SIG-M5 (cell line): ENCODE data around the gene INPP4A.

Experiments
- DNase-seq: peaks from one replicate; lab custom pipeline; 2025; lab: John Stamatoyannopoulos, UW

INPP4A gene

GRCh38 chr2:98494699-98495098 is 50.0 kb downstream of the INPP4A start:
- no peak for DNase-seq

GRCh38 chr2:98496750-98497493 is 52.3 kb downstream of the INPP4A start:
- DNase-seq = no peak

DNA sequence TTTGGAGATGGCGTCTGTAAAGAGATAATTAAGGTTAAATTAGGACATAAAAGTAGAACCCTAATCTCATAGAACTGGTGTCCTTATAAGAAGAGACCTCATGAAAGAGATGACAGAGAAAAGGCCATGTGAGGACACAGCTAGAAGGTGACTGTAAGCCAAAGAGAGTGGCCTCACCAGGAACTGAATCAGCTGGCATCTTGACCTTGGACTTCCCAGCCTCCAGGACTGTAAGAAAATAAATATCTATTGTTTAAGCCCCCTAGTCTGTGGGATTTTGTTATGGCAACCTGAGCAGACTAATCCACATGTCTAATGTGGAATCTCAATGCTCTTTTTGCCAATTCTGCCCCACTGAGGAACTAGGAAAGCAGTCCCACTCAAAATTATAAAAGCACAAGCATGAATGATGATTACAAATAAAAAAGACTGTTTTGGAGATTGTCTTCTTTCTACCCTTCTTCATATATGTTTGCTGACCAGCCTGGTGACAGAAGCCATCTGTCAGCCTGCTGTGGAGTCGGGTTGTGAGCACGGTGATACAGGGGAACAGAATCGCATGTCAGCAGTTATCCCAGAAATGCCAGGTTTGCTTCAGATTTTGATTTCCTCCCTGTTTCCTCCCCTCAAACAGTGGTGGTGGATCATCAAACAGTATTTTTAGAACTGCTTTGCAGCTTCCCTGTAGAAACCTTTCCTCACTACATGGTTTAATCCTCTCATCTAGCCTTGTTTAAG is 54.2 kb downstream of the INPP4A start:
- no peak for DNase-seq

DNA sequence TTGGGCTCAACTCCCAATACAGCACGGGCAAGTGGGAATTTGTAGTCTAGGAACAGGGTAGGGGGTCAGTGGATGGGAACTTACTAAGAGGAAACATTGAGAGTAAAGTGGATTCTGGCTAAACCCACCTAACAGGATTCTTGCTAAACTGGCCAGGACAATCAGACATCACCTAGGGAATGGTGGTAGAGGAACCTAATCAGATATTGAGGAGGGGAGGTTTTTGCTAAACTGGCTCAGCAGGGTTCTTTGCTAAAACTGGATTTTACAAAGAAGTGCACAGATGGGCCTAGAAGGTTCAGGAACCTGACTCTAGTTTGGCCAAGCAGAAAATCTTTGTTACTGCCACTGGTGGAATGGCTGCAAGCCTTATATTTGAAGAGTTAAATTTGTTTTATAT is 55.9 kb downstream of the INPP4A start:
- no peak for DNase-seq

DNA sequence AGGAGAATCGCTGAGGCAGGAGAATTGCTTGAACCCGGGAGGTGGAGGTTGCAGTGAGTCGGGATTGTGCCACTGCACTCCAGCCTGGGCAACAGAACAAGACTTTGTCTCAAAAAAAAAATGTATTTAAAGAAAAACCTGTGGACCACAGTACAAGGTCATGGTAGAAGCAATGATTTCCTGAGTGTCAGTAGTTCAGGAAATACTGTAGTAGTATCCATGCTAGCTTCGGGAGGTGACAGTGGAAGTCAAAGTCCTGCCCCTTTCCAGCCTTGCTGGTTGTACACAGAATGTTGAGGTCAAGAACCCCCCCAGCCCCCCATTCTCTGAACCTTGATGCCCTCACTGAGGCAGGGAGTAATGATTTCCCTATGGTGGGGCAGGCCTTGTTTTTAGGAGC is 56.6 kb downstream of the INPP4A start:
- DNase-seq = no peak

DNA sequence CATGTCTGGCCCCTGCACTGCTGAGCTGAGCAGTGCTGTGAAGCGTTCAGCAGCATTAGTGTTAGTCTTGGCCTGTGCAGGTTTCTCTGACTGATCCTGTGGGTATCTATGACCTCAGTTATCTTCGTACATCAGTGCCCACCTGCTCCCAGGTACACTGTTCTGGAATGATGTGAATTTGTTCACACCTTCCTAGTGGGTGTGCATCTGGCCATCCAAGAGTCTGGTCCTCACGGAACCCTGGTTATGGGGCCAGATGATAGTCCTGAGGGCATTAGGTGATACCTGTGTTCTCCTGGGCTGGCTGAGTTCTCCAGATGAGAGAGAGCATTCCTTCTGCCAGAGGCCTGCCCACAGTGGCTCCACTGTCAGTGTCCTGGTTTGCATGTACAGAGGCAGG is 57.2 kb downstream of the INPP4A start:
- DNase-seq = no peak

DNA sequence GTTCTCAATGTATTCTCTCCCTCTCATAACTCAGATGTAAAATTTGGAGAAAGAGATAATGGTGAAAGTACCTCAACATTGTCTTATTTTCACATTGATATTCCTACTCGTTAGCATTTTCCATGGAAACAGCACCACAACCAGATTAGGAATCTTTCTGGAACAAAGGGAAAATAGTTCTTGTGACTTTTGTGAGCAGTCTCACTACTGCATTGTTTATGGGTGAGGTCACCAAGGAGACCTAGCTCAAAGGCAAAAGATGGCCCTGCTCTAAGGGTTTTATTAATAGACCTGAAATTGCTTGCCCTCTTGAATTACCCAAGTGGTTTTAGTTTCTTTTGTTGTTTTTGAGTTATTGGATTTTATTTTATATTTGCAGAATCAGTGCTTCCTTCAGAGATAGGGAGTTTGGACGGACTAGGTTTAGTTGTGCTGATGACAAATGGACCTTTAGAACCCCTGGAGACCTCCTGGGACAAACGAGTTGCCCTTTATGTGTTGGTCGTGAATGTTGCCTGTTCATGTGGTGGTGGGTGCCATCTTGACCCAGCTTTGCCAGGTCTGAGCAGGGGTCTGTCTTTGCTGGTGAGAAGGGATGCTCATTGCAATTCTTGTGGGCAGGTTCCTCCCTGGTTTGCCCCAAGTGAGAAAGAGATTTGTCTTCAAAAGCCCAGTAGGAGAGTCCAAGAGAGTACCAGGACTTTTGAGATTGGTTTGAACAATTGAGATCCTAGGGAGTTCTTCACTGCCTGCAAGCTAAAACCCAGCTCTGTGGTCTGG is 58.1 kb downstream of the INPP4A start:
- DNase-seq = no peak

GRCh38 chr2:98503481-98504105 is 58.9 kb downstream of the INPP4A start:
- DNase-seq = no peak

GRCh38 chr2:98504381-98505109 is 59.9 kb downstream of the INPP4A start:
- no peak for DNase-seq

DNA sequence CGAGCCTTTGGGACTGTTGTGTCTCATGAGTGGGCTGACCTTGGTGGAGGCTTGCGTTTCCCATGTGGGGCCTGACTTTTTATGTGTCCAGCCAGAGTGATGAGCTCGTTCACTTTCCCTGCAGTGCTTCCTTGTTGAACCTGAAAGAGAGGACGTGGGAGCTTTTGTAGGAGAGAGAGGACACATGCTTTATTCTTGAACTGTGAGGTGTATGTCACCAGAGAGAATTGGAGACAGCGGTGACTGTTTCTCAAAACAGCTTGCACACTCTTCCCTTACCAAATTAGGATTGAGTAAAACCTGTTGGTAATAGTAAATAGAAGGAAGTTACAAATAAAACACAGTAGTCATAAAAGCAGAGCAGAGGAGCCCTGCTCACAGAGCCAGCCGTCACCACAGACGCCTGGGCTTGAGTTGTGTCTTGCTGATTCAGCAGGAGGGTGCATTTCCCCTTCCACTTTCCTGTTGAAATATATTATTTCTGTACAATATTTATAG is 60.7 kb downstream of the INPP4A start:
- peak; percentile 71 for DNase-seq

DNA sequence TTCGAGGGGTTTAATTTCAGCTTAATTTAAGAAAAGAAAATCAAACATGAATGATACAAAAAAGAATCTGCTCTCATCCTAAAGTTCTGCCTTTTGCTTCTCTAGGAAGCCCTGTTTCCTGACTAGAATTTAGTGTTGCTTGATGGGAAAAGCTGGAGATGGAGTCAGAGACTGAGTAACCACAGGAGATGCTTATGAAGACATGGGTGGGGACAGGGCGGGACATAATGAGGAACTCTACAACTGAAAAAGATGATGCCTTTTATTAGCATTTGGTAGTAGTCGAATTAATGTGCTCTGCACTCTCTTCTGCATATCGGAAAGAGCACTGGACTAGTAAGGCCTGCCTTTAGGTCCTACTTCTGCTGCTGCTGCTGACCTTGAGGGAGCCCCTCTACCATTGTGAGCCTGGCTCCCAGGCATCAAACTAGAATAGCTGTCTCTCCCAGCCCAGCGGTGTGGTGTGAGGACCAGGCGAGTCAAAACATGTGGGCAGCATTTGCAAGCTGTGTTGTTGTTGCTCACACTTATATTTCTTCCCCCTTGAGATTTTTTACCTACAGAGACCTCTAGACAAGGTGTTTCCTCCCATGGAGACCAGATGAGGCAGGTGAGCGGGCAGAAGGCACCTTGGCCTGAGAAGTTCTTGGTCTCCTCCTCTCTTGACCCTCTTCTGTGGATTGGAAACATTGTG is 61.5 kb downstream of the INPP4A start:
- DNase-seq = no peak

GRCh38 chr2:98506881-98507280 is 62.2 kb downstream of the INPP4A start:
- no peak for DNase-seq

GRCh38 chr2:98507461-98507860 is 62.8 kb downstream of the INPP4A start:
- DNase-seq = no peak

GRCh38 chr2:98507891-98508708 is 63.4 kb downstream of the INPP4A start:
- no peak for DNase-seq

DNA sequence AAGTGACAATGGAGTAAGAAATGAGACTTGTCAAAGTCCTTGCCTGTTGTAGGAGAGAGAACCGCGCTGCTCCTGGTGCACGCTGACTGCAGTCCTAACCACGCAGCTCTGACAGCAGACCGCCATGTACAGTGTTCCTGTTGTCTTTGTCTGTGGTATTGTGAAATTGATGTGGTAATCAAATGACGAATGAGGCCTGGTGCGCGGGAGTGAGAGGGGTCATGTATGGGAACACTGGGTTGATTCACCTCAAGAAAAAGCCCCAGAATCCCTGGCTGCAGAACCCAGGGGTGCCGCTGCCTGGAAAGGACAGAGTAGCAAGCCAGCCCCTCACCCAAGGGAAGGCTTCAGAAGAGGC is 64.0 kb downstream of the INPP4A start:
- peak; percentile 74 for DNase-seq

DNA sequence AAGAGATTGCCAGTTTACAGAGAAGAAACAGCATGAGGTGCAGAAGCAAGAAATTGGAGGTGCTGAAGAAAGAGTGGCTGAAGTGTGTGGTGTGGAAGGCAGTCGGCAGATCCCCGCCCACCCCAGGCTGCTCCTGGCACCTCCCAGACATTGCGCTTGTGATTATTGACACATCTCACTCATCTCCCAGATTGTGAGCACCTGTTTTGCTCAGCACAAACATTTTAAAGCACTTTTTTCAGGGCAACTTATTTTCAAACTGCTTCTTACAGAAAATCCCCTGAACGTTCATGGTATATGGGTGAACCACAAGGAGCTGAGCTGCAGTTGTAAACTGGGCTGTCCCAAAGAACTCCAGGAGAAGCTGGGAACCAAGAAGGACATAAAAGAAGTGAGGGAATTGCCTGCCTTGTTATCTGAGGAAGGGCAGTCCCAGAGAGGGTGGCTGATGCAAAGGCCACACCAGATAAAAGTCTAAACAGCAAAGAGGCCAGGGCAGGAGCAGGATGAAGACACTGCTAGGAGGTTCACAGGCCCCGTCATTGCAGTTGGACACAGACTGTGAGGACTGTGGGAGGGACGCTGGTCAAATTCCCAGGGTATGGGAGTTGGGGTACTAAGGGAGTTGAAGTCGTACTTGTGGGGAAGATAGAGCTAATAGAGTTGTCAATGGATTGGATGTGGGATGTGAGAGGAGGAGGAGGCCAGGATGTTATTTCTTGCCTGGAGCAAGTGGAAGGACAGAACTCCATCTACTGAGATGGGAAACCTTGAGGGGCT is 65.1 kb downstream of the INPP4A start:
- no peak for DNase-seq

DNA sequence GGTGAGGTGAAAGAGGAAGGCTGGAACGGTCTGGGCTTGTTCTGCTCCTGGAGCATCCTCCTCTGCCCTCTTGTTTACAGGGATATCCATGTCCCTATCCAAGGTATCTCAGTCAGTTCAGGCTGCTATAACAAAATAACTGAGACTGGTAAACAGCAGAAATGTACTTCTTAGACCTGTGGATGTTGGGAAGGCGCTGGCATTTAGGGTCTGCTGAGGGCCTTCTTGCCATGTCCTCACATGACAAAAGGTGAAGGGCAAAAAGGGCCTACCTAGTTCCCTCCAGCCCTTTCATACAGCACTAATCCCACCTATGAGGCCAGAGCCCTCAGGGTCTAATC is 65.6 kb downstream of the INPP4A start:
- DNase-seq = no peak

DNA sequence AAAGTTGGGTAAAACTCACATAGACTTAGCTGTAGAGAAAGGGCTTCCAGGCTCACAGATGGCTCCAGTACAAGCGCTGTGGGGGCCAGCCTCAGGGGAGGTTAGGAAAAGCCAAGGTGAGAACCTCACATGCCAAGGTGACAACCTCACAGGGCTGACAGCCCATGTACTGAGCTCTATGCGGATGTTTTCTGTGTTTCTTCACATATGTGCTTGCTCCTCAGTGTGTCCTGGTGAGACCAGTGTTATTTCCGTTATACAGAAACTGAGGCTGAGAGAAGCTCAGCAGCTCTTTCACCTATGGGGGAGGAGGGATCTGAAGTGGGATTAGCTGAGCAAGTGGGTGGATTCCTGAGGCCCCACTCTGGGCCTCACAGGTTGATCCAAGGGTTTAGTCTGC is 67.3 kb downstream of the INPP4A start:
- DNase-seq = no peak

DNA sequence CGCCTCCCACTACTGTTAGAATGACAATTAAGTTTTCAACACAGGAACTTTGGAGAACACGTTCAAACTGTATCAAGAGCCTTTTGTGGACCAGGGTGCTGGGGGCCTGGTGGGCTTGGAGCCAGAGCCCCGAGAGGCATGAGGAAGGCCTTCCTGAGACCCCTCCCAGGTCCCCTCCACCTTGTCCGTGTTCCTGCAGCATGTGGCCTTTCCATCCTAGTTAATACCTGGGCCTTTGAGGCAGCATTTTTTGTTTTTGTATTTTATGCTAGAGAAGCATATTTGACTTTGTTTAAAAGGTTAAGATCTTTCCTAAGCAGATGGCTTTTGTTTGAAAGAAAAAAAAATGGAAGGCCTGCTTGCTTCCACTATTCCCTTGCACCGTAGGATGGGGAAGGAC is 68.0 kb downstream of the INPP4A start:
- no peak for DNase-seq
